Activated T-cell treated with anti-CD3 and anti-CD28 coated beads, Interleukin-2, amount 50 U/mL, for 24 hours (primary cell): ENCODE data around the gene TLX1.

Experiments
- DNase-seq: peaks from one replicate; pipeline ENCODE4 v3.0.0-alpha.2; 2020
- H3K27ac Mint-ChIP-seq: 2 replicates; pipeline ENCODE4 v1.8.0; 2020; ENCODE audit warnings: mild to moderate bottlenecking, mixed read lengths
- H3K27me3 Mint-ChIP-seq: 2 replicates; pipeline ENCODE4 v1.8.0; 2020; ENCODE audit warnings: mixed read lengths
- H3K36me3 Mint-ChIP-seq: 2 replicates; pipeline ENCODE4 v1.8.0; 2020; ENCODE audit warnings: low read depth, mixed read lengths
- H3K4me1 Mint-ChIP-seq: 2 replicates; pipeline ENCODE4 v1.8.0; 2020; ENCODE audit warnings: low read depth, mixed read lengths
- H3K4me3 Mint-ChIP-seq: 2 replicates; pipeline ENCODE4 v1.8.0; 2020; ENCODE audit warnings: mild to moderate bottlenecking, moderate library complexity, mixed read lengths
- H3K9me3 Mint-ChIP-seq: 2 replicates; pipeline ENCODE4 v1.8.0; 2020; ENCODE audit warnings: mixed read lengths

The TLX1 gene

GRCh38 chr10:101121654-101122031 lies 9.5 kb upstream of the TLX1 start:
- Mint-ChIP-seq H3K27ac (no peak overlapping the region), H3K4me1 (peaks cover 31% of the 10 kb centered on the region), H3K27me3 (peaks cover 67% of the 10 kb centered on the region)

DNA sequence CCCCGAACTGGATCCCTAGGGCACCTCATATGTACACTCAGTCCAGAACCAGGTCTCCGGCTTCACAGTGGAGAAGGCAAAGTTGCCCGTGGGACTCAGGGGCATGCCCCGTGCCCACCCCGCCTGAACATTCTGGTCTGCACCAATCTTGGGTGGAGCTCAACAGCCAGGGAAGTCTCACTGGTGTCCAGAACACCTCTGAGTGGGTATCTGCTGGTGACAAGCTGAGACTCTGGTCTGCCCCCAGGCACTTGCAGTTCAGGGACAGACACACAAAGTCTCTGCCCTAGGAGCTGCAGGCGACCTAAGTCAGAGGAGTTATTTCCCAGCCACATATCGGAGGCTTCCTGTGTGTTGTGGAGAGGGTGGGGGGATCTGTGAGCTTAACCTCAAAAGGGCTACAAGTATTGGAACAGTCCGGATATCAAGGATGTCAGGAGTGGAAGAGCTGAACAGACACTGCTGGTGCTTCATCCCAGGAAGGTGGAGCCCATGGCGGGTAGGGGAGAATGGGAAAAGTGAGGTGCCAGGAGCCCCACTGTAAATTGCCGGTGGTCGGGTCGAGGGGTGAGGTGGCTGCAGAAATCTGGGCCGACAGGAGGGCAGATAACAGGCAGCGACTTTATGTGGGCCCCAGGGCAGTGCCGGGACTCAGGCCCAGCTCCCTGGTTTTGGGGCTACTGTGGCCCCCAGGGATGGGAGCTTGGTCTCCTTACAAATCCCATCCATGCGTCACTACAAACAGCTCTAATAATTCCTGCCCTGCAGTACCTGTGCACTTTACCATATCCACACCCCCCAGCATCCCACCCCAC lies 8.6 kb upstream of the TLX1 start:
- no peaks in the 10 kb centered on the region for H3K36me3 Mint-ChIP-seq
- H3K9me3 Mint-ChIP-seq = no peaks in the 10 kb centered on the region
- peaks cover 76% of the 10 kb centered on the region for H3K27me3 Mint-ChIP-seq
- no peak for DNase-seq
- peak overlapping the region; percentile 1 for H3K4me3 Mint-ChIP-seq
- no peak overlapping the region for H3K27ac Mint-ChIP-seq
- H3K4me1 Mint-ChIP-seq = peaks cover 31% of the 10 kb centered on the region

More at GRCh38 chr10:101121654-101122031, 9.5 kb upstream of the TLX1 start:
- Mint-ChIP-seq H3K9me3 (no peaks in the 10 kb centered on the region), H3K4me3 (peak overlapping the region; percentile 81), H3K36me3 (no peaks in the 10 kb centered on the region)
- peak; percentile 44 for DNase-seq

DNA sequence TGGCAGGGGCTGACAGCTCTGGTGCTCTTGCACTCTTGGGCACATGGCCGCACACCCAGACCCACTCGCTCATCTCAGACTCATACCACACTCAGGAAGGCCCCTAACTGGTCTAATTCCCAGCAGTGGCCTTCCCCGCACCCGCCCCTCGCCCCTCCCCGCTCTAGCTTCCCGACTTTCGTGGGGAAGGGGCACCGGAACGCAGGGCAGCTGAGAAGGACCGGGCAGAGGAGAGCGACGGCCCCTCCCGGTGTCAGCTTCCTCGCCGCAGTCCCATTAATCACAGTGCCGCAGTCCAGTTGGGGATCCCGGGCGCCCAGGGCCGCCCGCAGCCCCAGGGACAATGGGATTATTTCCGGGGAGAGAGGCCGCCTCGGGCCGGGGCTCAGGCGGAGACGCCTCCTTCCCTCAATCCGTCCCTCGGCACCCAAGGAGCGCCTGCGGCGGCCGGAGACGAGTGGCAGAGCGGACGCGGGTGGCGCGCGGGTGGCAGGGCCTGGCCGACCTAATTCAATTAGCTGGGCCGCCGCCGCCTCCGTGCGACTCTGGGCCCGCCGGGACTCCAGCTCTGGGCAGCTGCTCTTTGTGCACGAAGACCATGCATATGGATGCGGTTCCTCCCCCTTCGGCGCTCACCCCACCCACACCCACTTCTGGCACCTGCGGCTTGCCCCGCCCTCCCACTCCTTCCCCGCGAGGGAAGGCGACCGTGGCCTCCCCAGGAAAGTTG lies 7.8 kb upstream of the TLX1 start:
- Mint-ChIP-seq H3K27ac (no peak overlapping the region), H3K4me3 (peak overlapping the region; percentile 1), H3K27me3 (peaks cover 78% of the 10 kb centered on the region), H3K9me3 (no peaks in the 10 kb centered on the region), H3K36me3 (no peaks in the 10 kb centered on the region), H3K4me1 (peaks cover 31% of the 10 kb centered on the region)
- DNase-seq = peak; percentile 38

GRCh38 chr10:101123815-101124617 lies 7.1 kb upstream of the TLX1 start:
- H3K27me3 Mint-ChIP-seq = peaks cover 81% of the 10 kb centered on the region

GRCh38 chr10:101124933-101125332 lies 6.2 kb upstream of the TLX1 start:
- no peak overlapping the region for H3K27ac Mint-ChIP-seq
- H3K27me3 Mint-ChIP-seq = peaks cover 85% of the 10 kb centered on the region
- no peaks in the 10 kb centered on the region for H3K9me3 Mint-ChIP-seq
- no peak for DNase-seq
- no peak overlapping the region for H3K4me3 Mint-ChIP-seq
- no peaks in the 10 kb centered on the region for H3K36me3 Mint-ChIP-seq
- H3K4me1 Mint-ChIP-seq = peaks cover 31% of the 10 kb centered on the region

More at GRCh38 chr10:101123815-101124617, 7.1 kb upstream of the TLX1 start:
- Mint-ChIP-seq H3K9me3 (no peaks in the 10 kb centered on the region), H3K4me3 (peak overlapping the region; percentile 25), H3K36me3 (no peaks in the 10 kb centered on the region), H3K27ac (no peak overlapping the region), H3K4me1 (peaks cover 31% of the 10 kb centered on the region)
- DNase-seq = no peak

- peaks cover 86% of the 10 kb centered on the region for H3K27me3 Mint-ChIP-seq
- DNase-seq = no peak
- no peak overlapping the region for H3K4me3 Mint-ChIP-seq
- H3K36me3 Mint-ChIP-seq = no peaks in the 10 kb centered on the region
- peaks cover 20% of the 10 kb centered on the region for H3K4me1 Mint-ChIP-seq
- no peak overlapping the region for H3K27ac Mint-ChIP-seq
- no peaks in the 10 kb centered on the region for H3K9me3 Mint-ChIP-seq
These were observed 4.1 kb upstream of the TLX1 start for GRCh38 chr10:101126684-101127628.

GRCh38 chr10:101130141-101130540 lies 959 bp upstream of the TLX1 start:
- peaks cover 28% of the 10 kb centered on the region for H3K4me1 Mint-ChIP-seq
- H3K27ac Mint-ChIP-seq = no peak overlapping the region

GRCh38 chr10:101131962-101132635 lies 999 bp downstream of the TLX1 start:
- Mint-ChIP-seq H3K27ac (no peak overlapping the region), H3K36me3 (no peaks in the 10 kb centered on the region), H3K4me1 (peaks cover 37% of the 10 kb centered on the region), H3K4me3 (peak overlapping the region; percentile 38), H3K9me3 (no peaks in the 10 kb centered on the region), H3K27me3 (peaks cover 88% of the 10 kb centered on the region)
- peak; percentile 45 for DNase-seq

More at GRCh38 chr10:101130141-101130540, 959 bp upstream of the TLX1 start:
- Mint-ChIP-seq H3K27me3 (peaks cover 87% of the 10 kb centered on the region), H3K4me3 (no peak overlapping the region), H3K36me3 (no peaks in the 10 kb centered on the region), H3K9me3 (no peaks in the 10 kb centered on the region)
- DNase-seq = no peak

DNA sequence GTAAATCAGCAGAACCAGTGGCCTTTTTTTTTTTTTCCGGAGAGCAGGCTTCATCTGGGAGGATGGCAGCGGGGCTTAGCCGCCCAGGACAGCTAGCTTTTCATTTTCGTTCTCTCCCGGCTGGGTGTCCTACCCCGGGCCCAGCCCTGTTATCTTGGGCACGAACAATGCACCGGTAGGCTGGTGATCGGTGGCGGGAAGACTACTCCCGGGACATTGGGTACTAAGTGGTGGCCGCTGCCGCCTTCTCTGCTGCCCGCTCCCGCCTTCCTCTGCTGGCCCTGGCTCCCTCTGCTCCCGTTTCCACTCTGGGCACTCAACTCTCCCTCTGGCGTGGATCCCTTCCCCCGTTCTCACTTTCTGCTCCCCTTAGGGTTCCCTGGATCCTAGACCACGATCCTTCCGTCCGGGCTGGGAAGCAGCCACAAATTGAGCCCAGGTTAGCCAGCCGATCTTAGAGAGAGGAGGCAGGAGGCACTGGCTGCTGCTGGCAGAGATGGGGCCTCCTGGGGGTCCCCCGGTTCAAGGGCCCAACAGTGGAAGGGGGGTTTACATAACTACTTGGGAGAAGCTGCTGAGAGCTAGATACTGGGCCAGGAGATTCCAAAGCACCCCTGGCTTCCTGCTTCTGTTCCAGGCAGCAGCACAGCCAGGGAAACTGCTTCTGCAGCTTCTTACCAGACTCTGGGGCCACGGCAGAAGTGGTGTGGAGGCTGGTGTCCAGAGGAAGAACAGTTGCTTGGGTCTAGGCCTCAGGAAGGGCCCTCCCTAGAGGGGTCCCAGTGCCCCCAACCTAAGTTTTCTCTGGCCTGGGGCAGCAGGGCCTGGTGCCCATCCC lies 1.8 kb downstream of the TLX1 start:
- Mint-ChIP-seq H3K4me3 (peak overlapping the region; percentile 38), H3K27ac (no peak overlapping the region), H3K9me3 (no peaks in the 10 kb centered on the region), H3K27me3 (peaks cover 90% of the 10 kb centered on the region), H3K4me1 (peaks cover 37% of the 10 kb centered on the region), H3K36me3 (no peaks in the 10 kb centered on the region)
- DNase-seq = peak; percentile 41

- H3K4me3 Mint-ChIP-seq = peak overlapping the region; percentile 51
- H3K27me3 Mint-ChIP-seq = peaks cover 94% of the 10 kb centered on the region
- no peaks in the 10 kb centered on the region for H3K9me3 Mint-ChIP-seq
- no peaks in the 10 kb centered on the region for H3K36me3 Mint-ChIP-seq
- peaks cover 40% of the 10 kb centered on the region for H3K4me1 Mint-ChIP-seq
- H3K27ac Mint-ChIP-seq = peak overlapping the region; percentile 32
- peak; percentile 34 for DNase-seq
These were observed 2.6 kb downstream of the TLX1 start for GRCh38 chr10:101133489-101134298.

DNA sequence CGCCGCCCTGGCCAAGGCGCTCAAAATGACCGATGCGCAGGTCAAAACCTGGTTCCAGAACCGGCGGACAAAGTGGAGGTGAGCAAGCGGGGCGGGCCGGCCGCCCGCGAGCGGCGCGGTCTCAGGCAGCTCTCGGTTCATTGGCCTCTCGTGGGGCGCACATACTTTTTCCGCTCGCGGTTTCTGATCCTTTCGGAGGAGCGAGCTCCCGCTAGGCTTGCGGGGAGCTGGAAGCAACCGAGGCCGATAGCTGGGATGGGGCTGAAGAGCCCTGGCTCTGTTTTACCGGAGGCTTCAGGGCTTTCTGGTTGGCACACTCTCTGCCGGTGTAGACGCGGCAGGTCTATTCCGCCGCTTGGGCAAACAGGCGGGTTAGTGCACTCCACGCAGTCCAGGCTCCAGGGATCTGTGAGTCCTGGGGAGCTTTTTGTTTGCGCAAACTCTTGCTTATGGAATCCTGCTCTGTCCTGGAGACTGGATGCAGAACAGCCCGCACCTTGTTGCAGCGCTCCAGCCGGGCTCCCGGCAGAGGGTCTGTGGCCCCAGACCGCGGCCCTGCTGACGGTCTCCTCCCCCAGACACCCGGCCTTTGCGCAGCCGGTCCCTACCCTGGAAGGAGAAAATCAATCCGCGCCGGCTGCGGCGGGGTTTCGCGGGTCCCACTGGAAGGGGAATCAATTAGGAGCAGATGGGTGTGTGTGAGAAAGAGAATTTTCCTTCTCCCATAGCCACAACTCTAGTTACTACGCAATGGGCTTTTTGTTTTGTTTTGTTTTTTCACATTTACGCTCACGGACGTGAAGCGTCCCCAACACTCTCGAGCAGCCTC lies 3.4 kb downstream of the TLX1 start:
- DNase-seq = peak; percentile 47
- no peaks in the 10 kb centered on the region for H3K9me3 Mint-ChIP-seq
- H3K27ac Mint-ChIP-seq = no peak overlapping the region
- H3K4me3 Mint-ChIP-seq = peak overlapping the region; percentile 51
- peaks cover 94% of the 10 kb centered on the region for H3K27me3 Mint-ChIP-seq
- H3K4me1 Mint-ChIP-seq = peaks cover 47% of the 10 kb centered on the region
- no peaks in the 10 kb centered on the region for H3K36me3 Mint-ChIP-seq
